SK-N-DZ (cell line): ENCODE results near the gene ANO5.
A peak's percentile ranks its signal among the peaks of the same experiment; 100 is the strongest.
"Not testable (repeated sequence)": the region's sequence is repeated elsewhere in the genome, so short reads cannot be mapped to it uniquely, and the experiment has no call there.

Experiments used
- DNase-seq: peaks from one replicate; pipeline ENCODE4 v3.0.0-alpha.2; 2015; ENCODE audit warnings: low spot score

ANO5 gene

GRCh38 chr11:22197139-22198005 is 4.5 kb downstream of the ANO5 start:
- no peak for DNase-seq

- no peak for DNase-seq
Observed at GRCh38 chr11:22199243-22199642, 6.4 kb downstream of the ANO5 start.

- DNase-seq = no peak
Observed at GRCh38 chr11:22203281-22203680, 10.4 kb downstream of the ANO5 start.

GRCh38 chr11:22207162-22207561 is 14.3 kb downstream of the ANO5 start:
- no peak for DNase-seq

- DNase-seq = no peak
Observed at GRCh38 chr11:22208151-22208858, 15.4 kb downstream of the ANO5 start.

- DNase-seq = no peak
Observed at GRCh38 chr11:22216940-22217339, 24.1 kb downstream of the ANO5 start.

GRCh38 chr11:22221143-22221542 is 28.3 kb downstream of the ANO5 start:
- no peak for DNase-seq

GRCh38 chr11:22225190-22225589 is 32.3 kb downstream of the ANO5 start:
- DNase-seq = no peak

- DNase-seq = no peak
Observed at GRCh38 chr11:22234743-22235142, 41.9 kb downstream of the ANO5 start.

GRCh38 chr11:22244986-22245592 is 52.2 kb downstream of the ANO5 start:
- peak; percentile 60 for DNase-seq

- no peak for DNase-seq
Observed at GRCh38 chr11:22246992-22247391, 54.1 kb downstream of the ANO5 start.

GRCh38 chr11:22249871-22250270 is 57.0 kb downstream of the ANO5 start:
- DNase-seq = no peak

- no peak for DNase-seq
Observed at GRCh38 chr11:22256876-22257275, 64.0 kb downstream of the ANO5 start.

- DNase-seq = no peak
Observed at GRCh38 chr11:22263613-22264012, 70.7 kb downstream of the ANO5 start.

GRCh38 chr11:22268983-22269624 is 76.2 kb downstream of the ANO5 start:
- not testable (repeated sequence) for DNase-seq

GRCh38 chr11:22273781-22274180 is 80.9 kb downstream of the ANO5 start:
- DNase-seq = no peak

- no peak for DNase-seq
Observed at GRCh38 chr11:22275600-22275999, 82.7 kb downstream of the ANO5 start.

GRCh38 chr11:22276535-22276934 is 83.7 kb downstream of the ANO5 start:
- DNase-seq = no peak

GRCh38 chr11:22284991-22285390 is 92.1 kb downstream of the ANO5 start:
- not testable (repeated sequence) for DNase-seq

- DNase-seq = no peak
Observed at GRCh38 chr11:22302368-22302767, 109.5 kb downstream of the ANO5 start.

GRCh38 chr11:22304337-22304961 is 111.6 kb downstream of the ANO5 start:
- peak; percentile 45 for DNase-seq

GRCh38 chr11:22317656-22318055 is 124.8 kb downstream of the ANO5 start:
- DNase-seq = no peak
